Astrocyte of the cerebellum (primary cell): ENCODE results near the gene SULF2.

Experiments
- DNase-seq: peaks from one replicate; pipeline ENCODE4 v3.0.0-alpha.2; 2011; ENCODE audit warnings: low read depth
- H3K4me3 ChIP-seq: 2 replicates; pipeline ENCODE4 v1.5.1; 2011; ENCODE audit warnings: mild to moderate bottlenecking, low read depth, low read length, moderate library complexity
- in situ Hi-C: cut with HindIII; loops from 2 replicates; pipeline ENCODE4 v1.10.0; 2017; ENCODE audit warnings: low sequenced_read_pairs
- TF ChIP-seq, protein P1 (sequence below): IDR thresholded peaks from 2 replicates; pipeline ENCODE4 v1.5.1; 2012; ENCODE audit warnings: low read length, low read depth, moderate library complexity, mild to moderate bottlenecking; ENCODE audit errors: missing control alignments

The SULF2 gene

DNA sequence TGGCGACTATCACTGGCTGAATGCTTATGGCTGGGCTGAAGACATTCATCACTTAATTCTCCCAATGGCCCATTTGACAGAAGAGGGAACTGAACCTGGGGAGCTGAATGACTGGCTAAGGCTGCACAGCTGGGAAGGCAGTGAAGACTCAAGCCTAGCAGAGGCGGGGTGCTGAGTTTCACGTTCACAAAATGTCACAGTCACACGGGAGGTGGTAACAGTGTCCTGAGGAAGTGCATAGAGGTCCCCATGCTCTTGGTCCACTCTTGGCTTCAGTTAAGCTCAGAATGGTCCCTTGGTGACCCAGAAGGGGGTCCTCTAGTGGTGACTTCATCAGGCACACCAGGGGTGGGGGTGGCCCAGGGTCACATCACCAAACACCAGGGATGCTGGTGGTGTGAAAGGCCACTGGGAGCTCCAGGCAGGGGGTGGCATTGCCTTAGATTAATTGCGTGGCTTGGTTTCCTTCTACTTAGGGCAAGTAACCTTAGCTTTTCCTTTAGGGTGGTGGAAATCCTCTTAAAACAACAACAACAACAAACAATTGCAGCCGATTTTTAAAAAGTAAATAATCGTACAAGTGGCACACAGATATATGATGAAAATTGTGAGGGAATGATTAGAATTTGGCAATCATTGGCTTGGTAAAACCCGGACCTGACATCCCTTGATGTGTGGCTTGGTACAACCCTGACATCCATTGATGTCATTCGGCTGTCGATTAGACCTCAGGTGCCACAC lies 45.0 kb downstream of the SULF2 start:
- in situ Hi-C loops, result no loop called here
- no peak overlapping the region for H3K4me3 ChIP-seq
- no peak for DNase-seq
- TF ChIP-seq, protein P1, sequence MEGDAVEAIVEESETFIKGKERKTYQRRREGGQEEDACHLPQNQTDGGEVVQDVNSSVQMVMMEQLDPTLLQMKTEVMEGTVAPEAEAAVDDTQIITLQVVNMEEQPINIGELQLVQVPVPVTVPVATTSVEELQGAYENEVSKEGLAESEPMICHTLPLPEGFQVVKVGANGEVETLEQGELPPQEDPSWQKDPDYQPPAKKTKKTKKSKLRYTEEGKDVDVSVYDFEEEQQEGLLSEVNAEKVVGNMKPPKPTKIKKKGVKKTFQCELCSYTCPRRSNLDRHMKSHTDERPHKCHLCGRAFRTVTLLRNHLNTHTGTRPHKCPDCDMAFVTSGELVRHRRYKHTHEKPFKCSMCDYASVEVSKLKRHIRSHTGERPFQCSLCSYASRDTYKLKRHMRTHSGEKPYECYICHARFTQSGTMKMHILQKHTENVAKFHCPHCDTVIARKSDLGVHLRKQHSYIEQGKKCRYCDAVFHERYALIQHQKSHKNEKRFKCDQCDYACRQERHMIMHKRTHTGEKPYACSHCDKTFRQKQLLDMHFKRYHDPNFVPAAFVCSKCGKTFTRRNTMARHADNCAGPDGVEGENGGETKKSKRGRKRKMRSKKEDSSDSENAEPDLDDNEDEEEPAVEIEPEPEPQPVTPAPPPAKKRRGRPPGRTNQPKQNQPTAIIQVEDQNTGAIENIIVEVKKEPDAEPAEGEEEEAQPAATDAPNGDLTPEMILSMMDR, result no peak

DNA sequence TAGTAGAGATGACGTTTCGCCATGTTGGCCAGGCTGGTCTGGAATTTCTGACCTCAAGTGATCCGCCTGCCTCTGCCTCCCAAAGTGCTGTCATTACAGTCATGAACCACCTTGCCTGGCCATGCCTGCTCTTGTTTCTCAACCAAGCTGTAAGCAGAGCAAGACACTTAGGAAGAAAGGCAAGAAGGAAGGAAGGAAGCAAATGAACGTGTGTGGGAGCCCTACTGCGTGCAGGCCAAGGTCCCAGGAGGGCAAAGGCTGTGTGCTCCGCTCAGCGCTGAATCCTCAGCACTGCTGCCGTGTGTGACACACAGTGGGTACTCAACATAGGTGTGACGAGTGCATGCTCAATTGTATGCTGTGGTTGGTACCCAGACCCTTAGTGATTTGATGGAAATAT lies 47.4 kb downstream of the SULF2 start:
- in situ Hi-C loops, result no loop called here
- H3K4me3 ChIP-seq, result no peak overlapping the region
- DNase-seq, result no peak
- TF ChIP-seq, protein P1, result no peak

DNA sequence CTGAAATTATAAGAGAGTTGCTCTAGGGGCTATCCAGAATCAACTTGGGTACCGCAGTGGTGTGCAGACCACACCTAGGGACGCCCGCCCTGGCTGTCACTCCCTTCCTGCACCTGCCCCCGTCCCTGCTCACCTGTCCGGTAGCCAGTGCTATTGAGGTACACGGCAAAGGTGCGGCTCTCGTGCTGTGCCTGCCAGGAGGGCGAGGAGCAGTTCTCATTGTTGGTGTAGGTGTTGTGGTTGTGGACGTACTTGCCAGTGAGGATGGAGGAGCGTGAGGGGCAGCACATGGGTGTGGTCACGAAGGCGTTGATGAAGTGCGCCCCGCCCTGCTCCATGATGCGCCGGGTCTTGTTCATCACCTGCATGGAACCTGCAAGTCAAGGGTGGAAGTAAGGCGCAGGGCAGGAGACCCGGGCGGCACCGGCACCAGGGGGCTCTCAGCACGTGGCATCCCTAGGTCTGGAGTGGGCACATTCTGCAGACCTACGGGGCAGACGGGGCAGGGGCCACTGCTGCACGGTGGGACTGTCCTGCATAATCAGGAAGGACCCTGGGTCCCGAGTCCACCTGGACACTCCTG lies 48.6 kb downstream of the SULF2 start:
- in situ Hi-C loops, result no loop called here
- no peak for DNase-seq
- no peak overlapping the region for H3K4me3 ChIP-seq
- TF ChIP-seq, protein P1, result no peak

DNA sequence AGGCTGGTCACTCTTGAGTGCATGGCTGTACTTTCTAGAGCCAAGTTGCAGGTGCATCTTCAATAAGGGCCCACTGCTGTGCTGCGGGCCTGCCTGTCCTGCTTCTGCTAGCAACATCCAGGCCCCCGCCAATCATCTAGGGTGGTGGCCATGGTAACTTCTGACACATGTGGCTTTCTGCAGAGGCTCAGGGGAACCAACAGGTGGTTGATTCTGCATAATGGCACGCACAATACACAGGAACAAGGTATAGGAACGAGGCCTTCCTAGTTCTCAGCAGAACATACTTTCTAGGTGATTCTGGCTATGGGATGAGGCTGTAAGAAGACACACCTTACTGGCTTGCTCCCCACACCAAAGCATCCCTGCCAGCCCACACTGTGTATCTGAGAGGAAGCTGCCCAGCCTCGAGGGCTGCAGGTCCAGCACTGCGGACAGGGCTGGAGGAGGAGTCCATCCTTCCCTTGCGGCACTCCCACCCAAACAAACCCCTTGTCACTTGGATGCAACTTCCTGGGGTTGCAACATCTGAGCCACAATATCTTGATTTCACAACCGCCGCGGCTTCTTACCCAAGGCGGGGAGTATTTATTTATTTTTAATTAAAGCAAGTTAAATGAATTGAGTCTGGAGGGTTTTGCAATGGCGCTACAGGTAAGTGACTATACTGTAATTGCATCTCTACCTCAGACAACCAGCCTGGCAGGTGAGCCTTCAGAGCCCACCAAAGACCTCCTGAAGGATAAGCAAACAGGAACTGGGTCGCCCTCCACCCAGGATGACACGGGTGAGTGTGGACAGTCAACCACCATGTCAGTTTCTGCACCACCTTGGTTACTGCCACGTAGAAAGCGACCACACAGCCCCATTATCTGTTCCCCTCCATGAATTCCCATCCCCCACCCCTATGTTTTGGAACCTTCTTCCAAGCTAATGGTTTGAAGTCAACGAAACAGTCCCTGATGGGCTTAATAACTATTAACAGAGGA lies 49.6 kb downstream of the SULF2 start:
- in situ Hi-C loops, result no loop called here
- TF ChIP-seq, protein P1, result no peak
- no peak overlapping the region for H3K4me3 ChIP-seq
- DNase-seq, result no peak

DNA sequence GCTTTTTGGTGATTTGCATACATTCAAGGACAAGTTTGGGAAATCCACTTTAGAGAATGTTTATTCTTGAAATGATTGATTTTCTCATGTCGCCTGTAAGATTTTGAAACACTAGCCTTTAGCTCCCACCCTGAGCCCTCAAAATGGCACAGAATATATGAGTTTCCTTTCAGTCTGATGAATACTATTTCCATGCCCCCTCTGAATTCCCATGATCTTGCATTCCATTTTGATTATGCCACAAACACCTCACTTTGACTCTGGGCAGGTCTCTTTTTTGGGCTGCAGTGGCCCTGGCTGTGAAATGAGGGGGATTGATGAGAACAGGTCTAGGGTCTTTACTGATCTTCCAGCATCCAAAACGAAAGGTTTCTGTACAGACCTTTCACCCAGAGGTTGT lies 50.4 kb downstream of the SULF2 start:
- H3K4me3 ChIP-seq, result no peak overlapping the region
- TF ChIP-seq, protein P1, result no peak
- in situ Hi-C loops, result no loop called here

DNA sequence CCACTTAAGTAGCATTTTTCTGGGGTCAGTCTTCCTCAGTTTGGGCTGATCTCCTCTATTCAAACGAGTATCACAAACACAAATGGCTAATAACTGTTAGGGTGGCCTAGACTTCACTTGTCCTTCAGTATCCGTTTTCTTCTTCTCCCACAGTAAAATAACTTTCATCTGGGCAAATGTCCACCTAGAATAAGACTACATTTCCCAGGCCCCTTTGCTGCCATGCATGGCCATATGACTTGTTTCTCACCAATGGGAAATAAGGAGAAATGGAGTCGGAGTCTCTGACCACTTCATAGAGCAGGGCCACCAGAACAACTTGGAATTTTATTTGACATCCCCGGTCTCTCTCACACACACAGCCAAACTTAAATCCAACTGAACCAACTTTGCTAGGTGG lies 51.4 kb downstream of the SULF2 start:
- no peak overlapping the region for H3K4me3 ChIP-seq
- no peak for DNase-seq
- TF ChIP-seq, protein P1, result no peak
- in situ Hi-C loops, result no loop called here

More for the DNA sequence above, 50.4 kb downstream of the SULF2 start:
- no peak for DNase-seq
